Osteocyte (in vitro differentiated cells): Measurements from ENCODE around the gene ABLIM2. TPM values are rescaled to one million over a fixed set of nuclear protein-coding genes. Genes with fewer than 3 reads are reported as not detected.
"Not testable (repeated sequence)": the region's sequence is repeated elsewhere in the genome, so short reads cannot be mapped to it uniquely, and the experiment has no call there.

Experiments used
- DNase-seq: peaks from one replicate; pipeline ENCODE4 v3.0.0; 2021; ENCODE audit warnings: mixed read lengths; ENCODE audit not compliant: unreplicated experiment; ENCODE audit errors: extremely low spot score
- H3K27ac Mint-ChIP-seq: one replicate; pipeline ENCODE4 v1.8.0; 2021; ENCODE audit warnings: mild to moderate bottlenecking, mixed read lengths; ENCODE audit not compliant: unreplicated experiment
- H3K27me3 Mint-ChIP-seq: one replicate; pipeline ENCODE4 v1.8.0; 2021; ENCODE audit warnings: mixed read lengths; ENCODE audit not compliant: unreplicated experiment
- H3K36me3 Mint-ChIP-seq: one replicate; pipeline ENCODE4 v1.8.0; 2021; ENCODE audit warnings: mixed read lengths; ENCODE audit not compliant: unreplicated experiment
- H3K4me1 Mint-ChIP-seq: one replicate; pipeline ENCODE4 v1.8.0; 2021; ENCODE audit warnings: mixed read lengths; ENCODE audit not compliant: unreplicated experiment
- H3K4me3 Mint-ChIP-seq: one replicate; pipeline ENCODE4 v1.8.0; 2021; ENCODE audit warnings: mild to moderate bottlenecking, moderate library complexity, mixed read lengths; ENCODE audit not compliant: unreplicated experiment
- H3K9me3 Mint-ChIP-seq: one replicate; pipeline ENCODE4 v1.8.0; 2021; ENCODE audit warnings: mixed read lengths; ENCODE audit not compliant: unreplicated experiment
- total RNA-seq: library from RNA; stranded (reverse); gene quantifications from 2 replicates; pipeline ENCODE4 v1.2.1, GENCODE V29; 2021
- TF ChIP-seq, protein P1 (sequence below): fragments of 200-600 bp; sonication (generic); IDR thresholded peaks from 2 replicates; pipeline ENCODE4 v1.5.0; 2021; ENCODE audit warnings: antibody characterized with exemption, mild to moderate bottlenecking, moderate library complexity

ABLIM2 gene
- total RNA-seq, 1 donor from 2014 or later, result 0.24 TPM

DNA sequence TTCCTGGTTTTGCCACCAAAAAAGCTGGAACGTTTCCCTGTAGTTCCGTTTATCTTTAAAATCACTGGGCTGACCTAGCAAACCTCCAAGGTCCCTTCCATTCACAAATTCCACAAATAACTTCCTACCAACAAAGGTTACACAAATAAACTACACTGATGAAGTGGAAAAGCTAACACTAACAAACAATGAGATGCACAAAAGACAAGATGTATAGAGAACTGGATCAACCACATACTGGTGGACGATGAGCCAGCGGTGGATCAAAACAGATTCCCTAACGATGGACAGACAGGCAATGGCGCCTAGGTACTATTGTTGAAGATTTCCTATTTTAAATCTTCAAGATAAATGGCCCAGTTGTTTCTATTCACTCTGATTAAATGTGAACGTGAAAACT is 234.4 kb downstream of the ABLIM2 start:
- DNase-seq, result no peak
- TF ChIP-seq, protein P1, sequence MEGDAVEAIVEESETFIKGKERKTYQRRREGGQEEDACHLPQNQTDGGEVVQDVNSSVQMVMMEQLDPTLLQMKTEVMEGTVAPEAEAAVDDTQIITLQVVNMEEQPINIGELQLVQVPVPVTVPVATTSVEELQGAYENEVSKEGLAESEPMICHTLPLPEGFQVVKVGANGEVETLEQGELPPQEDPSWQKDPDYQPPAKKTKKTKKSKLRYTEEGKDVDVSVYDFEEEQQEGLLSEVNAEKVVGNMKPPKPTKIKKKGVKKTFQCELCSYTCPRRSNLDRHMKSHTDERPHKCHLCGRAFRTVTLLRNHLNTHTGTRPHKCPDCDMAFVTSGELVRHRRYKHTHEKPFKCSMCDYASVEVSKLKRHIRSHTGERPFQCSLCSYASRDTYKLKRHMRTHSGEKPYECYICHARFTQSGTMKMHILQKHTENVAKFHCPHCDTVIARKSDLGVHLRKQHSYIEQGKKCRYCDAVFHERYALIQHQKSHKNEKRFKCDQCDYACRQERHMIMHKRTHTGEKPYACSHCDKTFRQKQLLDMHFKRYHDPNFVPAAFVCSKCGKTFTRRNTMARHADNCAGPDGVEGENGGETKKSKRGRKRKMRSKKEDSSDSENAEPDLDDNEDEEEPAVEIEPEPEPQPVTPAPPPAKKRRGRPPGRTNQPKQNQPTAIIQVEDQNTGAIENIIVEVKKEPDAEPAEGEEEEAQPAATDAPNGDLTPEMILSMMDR, result no peak
- Mint-ChIP-seq H3K27ac (peak overlapping the region; percentile 75), H3K4me3 (no peak overlapping the region), H3K36me3 (no peaks in the 10 kb centered on the region), H3K4me1 (peaks cover 32% of the 10 kb centered on the region), H3K27me3 (no peaks in the 10 kb centered on the region), H3K9me3 (no peaks in the 10 kb centered on the region)

DNA sequence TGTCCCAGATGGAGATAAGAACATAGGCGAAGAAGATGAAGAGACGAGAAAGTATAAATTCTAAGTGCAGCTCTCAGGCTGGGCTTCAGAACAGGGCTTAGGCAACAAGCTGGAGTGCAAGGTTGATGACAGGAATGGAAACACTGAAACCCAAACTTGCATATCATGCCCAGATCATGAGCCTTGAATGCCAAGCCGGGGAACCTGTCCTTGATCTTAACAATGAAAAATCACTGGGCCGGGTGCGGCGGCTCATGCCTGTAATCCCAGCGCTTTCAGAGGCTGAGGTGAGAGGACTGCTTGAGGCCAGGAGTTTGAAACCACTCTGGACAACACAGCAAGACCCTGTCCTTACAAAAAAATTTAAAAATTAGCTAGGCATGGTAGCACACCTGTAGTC is 236.1 kb downstream of the ABLIM2 start:
- no peak overlapping the region for H3K27ac Mint-ChIP-seq
- H3K4me1 Mint-ChIP-seq, result peaks cover 32% of the 10 kb centered on the region
- no peak overlapping the region for H3K4me3 Mint-ChIP-seq
- H3K27me3 Mint-ChIP-seq, result no peaks in the 10 kb centered on the region
- TF ChIP-seq, protein P1, result no peak
- DNase-seq, result no peak
- H3K9me3 Mint-ChIP-seq, result no peaks in the 10 kb centered on the region
- no peaks in the 10 kb centered on the region for H3K36me3 Mint-ChIP-seq

DNA sequence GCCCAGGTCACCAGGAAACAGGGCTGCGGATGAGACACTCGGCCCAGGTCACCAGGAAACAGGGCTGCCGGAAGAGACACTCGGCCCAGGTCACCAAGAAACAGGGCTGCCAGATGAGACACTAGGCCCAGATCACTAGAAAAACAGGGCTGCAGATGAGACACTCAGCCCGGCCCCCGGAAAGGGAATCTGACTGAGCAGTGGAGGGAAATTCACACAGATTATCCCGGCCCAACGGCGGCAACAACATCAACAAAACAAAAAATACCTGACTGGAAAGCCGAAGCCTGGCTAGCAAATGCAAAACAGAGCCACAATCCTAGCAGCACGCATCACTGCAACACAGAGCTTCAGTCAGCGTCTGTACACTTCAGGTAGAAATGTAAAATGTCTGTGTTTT is 239.6 kb downstream of the ABLIM2 start:
- H3K9me3 Mint-ChIP-seq, result no peaks in the 10 kb centered on the region
- TF ChIP-seq, protein P1, result no peak
- DNase-seq, result no peak
- no peaks in the 10 kb centered on the region for H3K27me3 Mint-ChIP-seq
- no peaks in the 10 kb centered on the region for H3K36me3 Mint-ChIP-seq
- H3K27ac Mint-ChIP-seq, result no peak overlapping the region
- no peak overlapping the region for H3K4me3 Mint-ChIP-seq
- peaks cover 35% of the 10 kb centered on the region for H3K4me1 Mint-ChIP-seq

DNA sequence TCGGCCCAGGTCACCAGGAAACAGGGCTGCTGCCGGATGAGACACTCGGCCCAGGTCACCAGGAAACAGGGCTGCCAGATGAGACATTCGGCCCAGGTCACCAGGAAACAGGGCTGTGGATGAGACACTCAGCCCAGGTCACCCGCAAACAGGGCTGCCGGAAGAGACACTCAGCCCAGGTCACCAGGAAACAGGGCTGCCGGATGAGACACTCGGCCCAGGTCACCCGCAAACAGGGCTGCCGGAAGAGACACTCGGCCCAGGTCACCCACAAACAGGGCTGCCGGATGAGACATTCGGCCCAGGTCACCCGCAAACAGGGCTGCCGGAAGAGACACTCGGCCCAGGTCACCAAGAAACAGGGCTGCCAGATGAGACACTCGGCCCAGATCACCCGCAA is 240.4 kb downstream of the ABLIM2 start:
- not testable (repeated sequence) for H3K9me3 Mint-ChIP-seq, H3K27ac Mint-ChIP-seq, H3K36me3 Mint-ChIP-seq, H3K27me3 Mint-ChIP-seq, H3K4me3 Mint-ChIP-seq, DNase-seq
- H3K4me1 Mint-ChIP-seq, result peaks cover 32% of the 10 kb centered on the region

DNA sequence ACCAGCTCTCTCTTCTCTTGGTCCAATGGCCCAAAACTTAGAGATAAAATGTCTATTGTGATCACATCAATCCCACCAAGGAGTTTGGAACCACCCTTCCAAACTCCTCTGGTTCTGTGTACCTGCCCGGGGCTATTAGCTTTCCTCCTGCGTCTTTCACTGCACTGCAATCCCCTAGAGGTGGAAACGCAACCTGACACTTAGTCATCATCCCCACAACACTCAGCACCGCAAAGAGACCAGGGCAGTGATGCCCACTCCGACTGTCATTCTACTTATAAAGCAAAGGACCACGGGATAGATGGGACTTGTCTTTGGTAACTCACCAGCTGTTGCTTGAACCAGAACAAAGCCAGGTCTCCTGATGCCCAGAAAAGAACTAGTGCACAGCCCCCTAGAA is 240.9 kb downstream of the ABLIM2 start:
- DNase-seq, result no peak
- TF ChIP-seq, protein P1, result no peak
- no peaks in the 10 kb centered on the region for H3K36me3 Mint-ChIP-seq
- peaks cover 33% of the 10 kb centered on the region for H3K4me1 Mint-ChIP-seq
- no peaks in the 10 kb centered on the region for H3K9me3 Mint-ChIP-seq
- no peak overlapping the region for H3K4me3 Mint-ChIP-seq
- no peak overlapping the region for H3K27ac Mint-ChIP-seq
- H3K27me3 Mint-ChIP-seq, result no peaks in the 10 kb centered on the region

DNA sequence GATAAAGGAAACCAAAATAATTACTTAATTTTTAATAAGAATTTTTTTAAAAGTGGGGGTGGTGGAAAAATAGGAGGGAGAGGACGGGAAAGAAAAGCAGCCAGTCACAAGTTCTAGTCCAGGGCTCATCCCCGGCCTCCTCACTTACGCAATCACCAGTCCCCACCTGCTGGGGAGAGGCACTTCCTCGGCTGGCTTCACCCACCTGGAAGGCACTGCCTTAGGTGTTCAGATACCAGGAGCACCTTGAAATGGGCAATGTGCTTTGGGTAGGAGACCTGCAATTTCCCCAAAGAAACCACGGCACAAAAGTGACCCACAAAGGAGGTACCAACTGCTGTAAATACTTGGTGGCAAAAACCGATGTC is 242.8 kb downstream of the ABLIM2 start:
- Mint-ChIP-seq H3K9me3 (no peaks in the 10 kb centered on the region), H3K4me3 (no peak overlapping the region), H3K27ac (no peak overlapping the region), H3K4me1 (peaks cover 51% of the 10 kb centered on the region), H3K27me3 (no peaks in the 10 kb centered on the region), H3K36me3 (no peaks in the 10 kb centered on the region)
- no peak for DNase-seq
- TF ChIP-seq, protein P1, result no peak
